ENCODE measurements around the gene IFITM5. TPM values are rescaled to one million over a fixed set of nuclear protein-coding genes. Genes with fewer than 3 reads are reported as not detected.

IFITM5 gene
- total RNA-seq, 1 donor from 2014 or later = not detected

DNA sequence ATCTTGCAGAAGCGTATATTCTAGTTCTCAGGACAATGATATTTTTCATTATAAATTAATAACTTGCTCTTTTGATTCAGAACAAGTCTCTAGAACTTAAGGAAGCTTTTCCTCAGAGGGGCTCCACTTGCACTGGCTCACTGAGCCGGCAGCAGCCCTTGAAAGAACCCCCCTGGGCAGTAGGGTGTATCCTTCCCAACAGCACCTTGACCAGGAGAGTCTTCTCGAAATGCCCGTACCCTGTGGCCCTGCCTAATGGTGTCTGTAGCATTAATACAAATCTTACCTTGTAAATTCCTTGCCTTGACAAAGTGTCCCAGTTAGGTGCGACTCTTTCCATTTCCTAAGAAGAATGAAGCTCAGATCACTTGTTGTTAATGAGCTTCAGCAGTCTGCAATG is 49.1 kb downstream of the IFITM5 start:
- TF ChIP-seq POLR2AphosphoS5 (IDR thresholded peaks at IDR 0.05; ENCODE audit: insufficient read depth in 1 of 2, low read depth in 1 of 2) (no peak), POLR2A (IDR thresholded peaks at IDR 0.05) (no peak)
- TF ChIP-seq, protein P1, sequence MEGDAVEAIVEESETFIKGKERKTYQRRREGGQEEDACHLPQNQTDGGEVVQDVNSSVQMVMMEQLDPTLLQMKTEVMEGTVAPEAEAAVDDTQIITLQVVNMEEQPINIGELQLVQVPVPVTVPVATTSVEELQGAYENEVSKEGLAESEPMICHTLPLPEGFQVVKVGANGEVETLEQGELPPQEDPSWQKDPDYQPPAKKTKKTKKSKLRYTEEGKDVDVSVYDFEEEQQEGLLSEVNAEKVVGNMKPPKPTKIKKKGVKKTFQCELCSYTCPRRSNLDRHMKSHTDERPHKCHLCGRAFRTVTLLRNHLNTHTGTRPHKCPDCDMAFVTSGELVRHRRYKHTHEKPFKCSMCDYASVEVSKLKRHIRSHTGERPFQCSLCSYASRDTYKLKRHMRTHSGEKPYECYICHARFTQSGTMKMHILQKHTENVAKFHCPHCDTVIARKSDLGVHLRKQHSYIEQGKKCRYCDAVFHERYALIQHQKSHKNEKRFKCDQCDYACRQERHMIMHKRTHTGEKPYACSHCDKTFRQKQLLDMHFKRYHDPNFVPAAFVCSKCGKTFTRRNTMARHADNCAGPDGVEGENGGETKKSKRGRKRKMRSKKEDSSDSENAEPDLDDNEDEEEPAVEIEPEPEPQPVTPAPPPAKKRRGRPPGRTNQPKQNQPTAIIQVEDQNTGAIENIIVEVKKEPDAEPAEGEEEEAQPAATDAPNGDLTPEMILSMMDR (IDR thresholded peaks at IDR 0.05) = no peak

DNA sequence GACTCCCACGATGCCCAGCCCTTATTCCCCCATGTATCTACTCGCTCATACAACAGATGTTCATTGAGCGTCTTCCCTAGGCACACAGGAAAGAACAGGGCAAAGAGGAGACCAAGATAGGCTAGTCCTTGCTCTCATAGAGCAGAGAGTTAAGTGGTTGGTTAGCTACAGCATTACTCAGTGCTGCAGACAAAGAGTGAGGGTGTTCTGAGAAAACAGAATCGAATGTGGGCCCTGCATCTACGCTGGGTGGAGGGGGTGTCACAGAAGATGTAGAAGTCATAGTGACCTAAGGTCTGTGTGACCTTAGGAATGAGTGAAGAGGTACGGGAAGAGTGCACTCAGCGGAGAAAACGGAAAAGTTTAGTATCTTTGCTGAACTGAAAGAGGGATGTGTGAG is 50.3 kb downstream of the IFITM5 start:
- Histone ChIP-seq H3K9me3 (no peaks in the 10 kb centered on the region), H3K27me3 (no peaks in the 10 kb centered on the region), H3K27ac (no peak overlapping the region), H3K4me3 (no peak overlapping the region), H3K36me3 (peaks cover 0 to 82% of the 10 kb centered on the region in 2 donors), H3K4me1 (no peaks in the 10 kb centered on the region)
- TF ChIP-seq POLR2AphosphoS5 (IDR thresholded peaks at IDR 0.05; ENCODE audit: insufficient read depth in 1 of 2, low read depth in 1 of 2) (no peak), POLR2A (IDR thresholded peaks at IDR 0.05) (no peak)
- TF ChIP-seq, protein P1 (IDR thresholded peaks at IDR 0.05) = no peak
- intact Hi-C loops (cut with DNase I) = no loop called here
- no peak for DNase-seq (ENCODE audit: extremely low spot score in 2 of 2)

More for the DNA sequence above, 49.1 kb downstream of the IFITM5 start:
- intact Hi-C loops (cut with DNase I) = loop anchor here (10.0 kb wide), 1 partner anchor 195 kb away; the partner anchor contains the start of gene ANO9
- peak in 1 of 2 donors; percentile 60 for DNase-seq (ENCODE audit: extremely low spot score in 2 of 2)
- Histone ChIP-seq H3K27ac (no peak overlapping the region), H3K4me1 (no peaks in the 10 kb centered on the region), H3K4me3 (no peak overlapping the region), H3K27me3 (no peaks in the 10 kb centered on the region), H3K36me3 (peaks cover 0 to 76% of the 10 kb centered on the region in 2 donors), H3K9me3 (no peaks in the 10 kb centered on the region)

Small RNA genes lying within 50 kb of the gene (small RNA-seq; reads per million reads assigned to genes)
- not detected for gene AC136475.6

Other genes with a start within 250 kb of the IFITM5 start
- gene SCGB1C1, start 106.4 kb downstream of the IFITM5 start, total RNA-seq = not detected
- 26.5 TPM for gene BET1L, start 92.1 kb downstream of the IFITM5 start, total RNA-seq
- 90.1 TPM for gene RIC8A, start 91.8 kb downstream of the IFITM5 start, total RNA-seq
- gene SIRT3, start 63.2 kb downstream of the IFITM5 start, total RNA-seq = 5.6 TPM
- 71.9 TPM for gene PSMD13, start 62.5 kb downstream of the IFITM5 start, total RNA-seq
- gene NLRP6, start 21.1 kb downstream of the IFITM5 start, total RNA-seq = 0.49 TPM
- 46.7 TPM for gene PGGHG, start 10.4 kb downstream of the IFITM5 start, total RNA-seq
- 780 TPM for gene IFITM2, start 8.3 kb upstream of the IFITM5 start, total RNA-seq
- gene IFITM1, start 14.5 kb upstream of the IFITM5 start, total RNA-seq = 379 TPM
- 908 TPM for gene IFITM3, start 21.3 kb upstream of the IFITM5 start, total RNA-seq
- gene B4GALNT4, start 70.0 kb upstream of the IFITM5 start, total RNA-seq = 15.5 TPM
- 117 TPM for gene PKP3, start 94.7 kb upstream of the IFITM5 start, total RNA-seq
- gene SIGIRR, start 115.5 kb upstream of the IFITM5 start, total RNA-seq = 48.1 TPM
- 12.0 TPM for gene ANO9, start 142.5 kb upstream of the IFITM5 start, total RNA-seq
- 36.1 TPM for gene PTDSS2, start 150.8 kb upstream of the IFITM5 start, total RNA-seq
- gene RNH1, start 207.7 kb upstream of the IFITM5 start, total RNA-seq = 252 TPM
- gene HRAS, start 236.1 kb upstream of the IFITM5 start, total RNA-seq = 53.5 TPM
- gene LRRC56, start 238.0 kb upstream of the IFITM5 start, total RNA-seq = 0.49 TPM